Middle frontal gyrus (tissue), 1 donor: ENCODE results near the gene CEMP1.
"Not testable (repeated sequence)": the region's sequence is repeated elsewhere in the genome, so short reads cannot be mapped to it uniquely, and the experiment has no call there.

ENCODE experiments used
- DNase-seq: peaks from one replicate; pipeline ENCODE4 v3.0.0-alpha.2; 2015; ENCODE audit warnings: low spot score; ENCODE audit errors: extremely low spot score

CEMP1 gene

GRCh38 chr16:2531371-2531695, at the start of gene CEMP1:
CEMP1 (minus strand) TSS chr16:2531408; CDS start chr16:2531073, 335 bp downstream.
- DNase-seq: no peak

- not testable (repeated sequence) for DNase-seq
Measured at GRCh38 chr16:2580818-2581217, 49.6 kb upstream of the CEMP1 start.

GRCh38 chr16:2580143-2580542, 48.9 kb upstream of the CEMP1 start:
- DNase-seq: not testable (repeated sequence)

GRCh38 chr16:2578905-2579304, 47.7 kb upstream of the CEMP1 start:
- not testable (repeated sequence) for DNase-seq

GRCh38 chr16:2577044-2577443, 45.8 kb upstream of the CEMP1 start:
- DNase-seq: not testable (repeated sequence)

GRCh38 chr16:2575839-2576238, 44.6 kb upstream of the CEMP1 start:
- not testable (repeated sequence) for DNase-seq

GRCh38 chr16:2572704-2573103, 41.5 kb upstream of the CEMP1 start:
- not testable (repeated sequence) for DNase-seq

GRCh38 chr16:2568573-2568972, 37.4 kb upstream of the CEMP1 start:
- DNase-seq: not testable (repeated sequence)

- not testable (repeated sequence) for DNase-seq
Measured at GRCh38 chr16:2567506-2567905, 36.3 kb upstream of the CEMP1 start.

- DNase-seq: not testable (repeated sequence)
Measured at GRCh38 chr16:2560798-2561133, 29.6 kb upstream of the CEMP1 start.

GRCh38 chr16:2560131-2560797, 29.1 kb upstream of the CEMP1 start:
- not testable (repeated sequence) for DNase-seq

- DNase-seq: not testable (repeated sequence)
Measured at GRCh38 chr16:2557150-2557549, 25.9 kb upstream of the CEMP1 start.

- DNase-seq: not testable (repeated sequence)
Measured at GRCh38 chr16:2554709-2555425, 23.7 kb upstream of the CEMP1 start.

GRCh38 chr16:2551420-2551889, 20.2 kb upstream of the CEMP1 start:
- DNase-seq: not testable (repeated sequence)

- not testable (repeated sequence) for DNase-seq
Measured at GRCh38 chr16:2550283-2550878, 19.2 kb upstream of the CEMP1 start.

- not testable (repeated sequence) for DNase-seq
Measured at GRCh38 chr16:2543771-2544170, 12.6 kb upstream of the CEMP1 start.

- not testable (repeated sequence) for DNase-seq
Measured at GRCh38 chr16:2541409-2541808, 10.2 kb upstream of the CEMP1 start.

- DNase-seq: not testable (repeated sequence)
Measured at GRCh38 chr16:2540912-2541311, 9.7 kb upstream of the CEMP1 start.

- DNase-seq: not testable (repeated sequence)
Measured at GRCh38 chr16:2539845-2540458, 8.7 kb upstream of the CEMP1 start.

GRCh38 chr16:2539192-2539844, 8.1 kb upstream of the CEMP1 start:
- not testable (repeated sequence) for DNase-seq
